Limb (tissue), 2 donors: Measurements from ENCODE around the gene UTP18.
"Not testable (repeated sequence)": the region's sequence is repeated elsewhere in the genome, so short reads cannot be mapped to it uniquely, and the experiment has no call there.

Experiments
- DNase-seq, 2 donors: peaks; one replicate each; pipeline ENCODE4 v3.0.0-alpha.2; 2016; ENCODE audit errors: extremely low spot score in 2 of 2

UTP18 gene

DNA sequence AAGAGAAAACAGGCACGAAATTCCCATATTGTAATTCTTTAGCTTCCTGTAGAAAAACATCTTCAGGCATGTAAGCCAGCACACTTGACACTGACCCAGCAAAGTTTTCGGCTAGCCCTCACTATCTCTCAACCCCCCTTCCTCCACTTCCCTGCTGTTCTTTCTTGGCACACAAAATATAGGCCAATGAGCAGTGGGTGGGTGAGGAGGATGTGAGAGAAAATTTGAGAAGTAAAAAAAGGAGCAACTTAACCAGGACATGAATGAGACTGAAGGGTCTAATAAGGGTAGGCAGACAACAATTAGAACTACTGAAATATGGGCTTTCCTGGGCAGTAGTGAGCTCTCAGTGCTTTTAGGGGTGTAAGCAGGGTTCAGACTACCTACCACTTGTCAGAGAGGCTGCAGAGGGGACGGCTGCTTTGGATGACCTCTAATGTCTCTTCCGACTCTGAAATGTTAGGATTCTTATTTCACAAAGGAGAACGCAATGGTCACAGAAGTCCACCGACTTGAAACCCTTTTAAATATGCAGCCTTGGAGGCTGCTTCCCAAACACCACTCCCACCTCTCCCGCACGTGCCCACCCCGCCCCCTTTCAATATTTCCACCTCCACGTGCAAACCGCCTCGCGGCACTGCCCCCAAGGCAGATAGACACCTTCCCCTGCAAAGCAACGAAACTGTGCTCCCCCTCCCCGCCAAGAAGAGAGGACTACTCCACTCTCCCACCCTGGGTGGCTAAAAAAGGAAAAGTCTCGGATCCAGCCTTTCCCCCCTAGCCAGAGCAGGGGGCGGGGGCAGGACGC lies 1.4 kb upstream of the UTP18 start:
- DNase-seq: peak in 1 of 2 donors; percentile 45

DNA sequence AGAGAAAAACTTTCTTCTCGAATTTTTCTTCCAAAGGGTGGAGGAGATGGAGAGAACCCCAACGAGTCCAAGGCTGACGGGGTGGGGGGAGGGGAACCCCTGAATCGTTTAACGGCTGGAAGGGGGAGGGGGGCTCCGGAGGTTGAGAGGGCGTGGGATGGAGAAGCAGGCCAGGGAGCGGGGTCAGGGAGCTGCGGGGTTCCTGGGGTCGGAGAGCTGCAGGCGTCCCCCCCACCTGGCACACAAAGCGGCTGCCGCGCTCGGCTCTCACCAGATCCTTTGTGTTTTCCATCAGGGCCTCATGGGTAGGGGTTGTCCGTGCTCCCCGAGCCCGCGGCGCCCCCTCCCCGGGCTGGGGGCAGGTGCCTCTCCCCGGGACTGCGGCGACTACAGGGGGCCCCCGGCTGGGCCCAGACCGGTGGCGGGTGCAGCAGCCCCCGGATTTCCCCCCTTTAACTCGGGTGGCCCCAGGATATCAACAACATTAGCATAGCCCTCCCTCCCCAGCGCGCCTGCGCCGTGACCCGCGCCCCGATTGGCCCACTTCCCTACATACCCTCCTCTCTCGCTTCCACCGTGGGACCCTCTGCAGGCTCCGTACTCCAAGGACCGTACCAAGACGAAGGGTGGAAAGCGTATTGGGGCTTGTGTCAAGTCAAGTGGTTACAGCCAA lies 646 bp upstream of the UTP18 start, which contains the start of gene MBTD1:
Gene MBTD1, minus strand, starts transcription at position 486 of the 673 bp plus-strand sequence. CDS start 34,888 bp downstream, outside the sequence.
- peak; percentile 97 to 98 for DNase-seq

DNA sequence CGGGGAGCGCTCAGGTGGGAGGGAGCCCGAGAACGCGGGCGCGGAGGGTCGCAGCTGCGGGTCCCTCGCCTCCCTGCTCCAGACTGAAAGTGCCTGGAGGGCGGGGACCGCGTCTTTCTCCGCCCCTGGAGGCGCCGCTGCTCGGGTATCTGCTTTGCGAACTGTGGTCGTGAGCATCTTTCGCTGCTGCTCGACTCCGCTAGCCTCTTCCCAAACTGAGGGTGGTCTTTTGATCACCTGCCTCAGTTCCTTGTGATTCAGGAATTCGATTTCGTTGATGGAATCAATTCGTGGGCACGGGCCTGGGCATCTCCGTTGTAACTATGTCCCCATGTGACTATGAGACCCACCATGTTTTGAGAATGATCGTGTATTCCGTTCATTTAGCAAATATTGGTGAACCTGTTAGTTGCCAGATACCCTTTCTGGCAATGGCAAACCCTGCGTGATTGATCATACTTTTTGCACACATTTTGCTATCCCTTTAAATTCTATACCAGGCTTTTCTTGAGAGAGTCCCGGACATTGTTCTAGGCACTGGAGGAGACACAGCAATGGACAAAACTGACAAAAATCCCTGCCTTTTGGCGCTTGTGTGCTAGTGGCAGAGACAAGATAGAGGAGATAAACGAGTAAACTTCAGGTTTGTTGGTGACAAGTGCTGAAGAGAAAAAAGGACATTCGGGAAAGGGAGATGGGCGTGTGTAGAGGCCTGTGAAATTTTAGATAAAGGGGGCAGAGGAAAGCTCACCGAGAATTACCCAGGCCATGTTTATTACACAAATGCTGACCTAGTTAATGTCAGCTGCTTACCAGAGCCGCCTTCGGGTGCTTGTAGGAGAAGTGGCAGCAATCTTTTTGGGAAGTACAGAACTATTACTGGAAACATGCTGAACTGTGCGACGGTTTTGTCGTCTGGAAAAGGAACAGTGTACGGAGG lies 948 bp downstream of the UTP18 start:
- DNase-seq: no peak

DNA sequence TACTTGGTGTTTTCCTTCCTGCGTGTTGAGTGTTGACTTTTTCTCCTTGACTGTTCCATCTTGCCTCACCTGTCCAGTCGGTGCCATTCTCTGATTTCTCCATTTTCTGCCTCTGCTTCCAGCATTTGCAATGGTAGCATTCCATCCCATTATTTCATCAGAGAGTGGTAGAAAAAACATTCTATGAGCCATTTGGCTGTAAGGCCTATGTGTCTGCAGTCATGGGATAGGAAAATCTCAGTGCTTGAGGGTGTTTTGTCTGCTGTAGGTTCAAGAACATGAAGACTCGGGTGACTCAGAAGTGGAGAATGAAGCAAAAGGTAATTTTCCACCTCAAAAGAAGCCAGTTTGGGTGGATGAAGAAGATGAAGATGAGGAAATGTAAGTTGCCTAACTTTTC lies 2.7 kb downstream of the UTP18 start:
- DNase-seq: no peak

DNA sequence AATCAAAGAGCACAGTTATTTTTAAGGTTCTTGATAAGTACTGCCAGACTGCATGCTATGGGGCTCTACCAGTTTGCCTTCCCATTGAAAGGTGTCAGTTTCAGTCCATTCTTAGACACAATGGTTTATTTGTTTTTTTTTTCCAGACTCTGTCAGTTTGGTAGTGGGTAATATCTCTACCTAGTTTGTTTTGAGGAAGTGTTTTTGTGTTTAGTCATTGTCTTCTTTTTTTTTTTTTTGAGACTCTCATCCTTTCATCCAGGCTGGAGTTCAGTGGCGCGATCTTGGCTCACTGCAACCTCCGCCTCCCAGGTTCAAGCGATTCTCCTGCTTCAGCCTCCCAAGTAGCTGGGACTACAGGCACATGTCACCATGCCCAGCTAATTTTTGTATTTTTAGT lies 4.1 kb downstream of the UTP18 start:
- not testable (repeated sequence) for DNase-seq

DNA sequence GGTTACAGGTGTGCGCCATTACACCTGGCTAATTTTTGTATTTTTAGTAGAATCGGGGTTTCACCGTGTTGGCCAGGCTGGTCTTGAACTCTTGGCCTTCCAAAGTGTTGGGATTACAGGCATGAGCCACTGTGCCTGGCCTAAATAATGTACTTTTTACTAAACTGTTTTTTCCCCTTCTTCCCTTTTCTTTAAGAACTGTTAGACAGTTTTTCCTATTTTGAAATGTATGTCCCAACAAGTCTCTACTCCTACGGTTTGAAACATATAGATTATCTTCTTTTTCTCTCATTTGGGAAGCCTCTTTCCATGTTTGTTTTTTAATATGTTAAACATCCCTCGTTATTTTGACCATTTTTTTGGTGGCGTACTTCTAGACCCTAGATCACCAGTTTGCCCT lies 9.6 kb downstream of the UTP18 start:
- DNase-seq: no peak

DNA sequence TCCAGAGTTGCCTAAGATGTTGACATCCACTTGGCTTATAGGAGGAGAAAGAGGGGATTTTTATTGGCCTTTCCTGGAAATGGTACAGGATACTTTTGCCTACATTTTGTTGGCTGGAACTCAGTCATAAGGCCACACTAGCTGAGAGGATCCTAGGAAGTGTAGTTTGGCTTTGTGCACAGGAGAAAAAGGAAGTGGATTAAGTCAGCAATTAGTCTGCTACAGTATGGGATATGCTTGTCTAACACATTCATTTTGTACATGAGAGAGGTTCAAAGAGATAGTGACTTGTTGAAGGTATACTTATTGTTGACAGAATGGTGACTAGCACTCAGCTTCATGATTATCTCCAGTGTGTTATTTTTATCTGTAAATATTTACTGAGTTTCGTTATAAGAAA lies 10.3 kb downstream of the UTP18 start:
- no peak for DNase-seq

DNA sequence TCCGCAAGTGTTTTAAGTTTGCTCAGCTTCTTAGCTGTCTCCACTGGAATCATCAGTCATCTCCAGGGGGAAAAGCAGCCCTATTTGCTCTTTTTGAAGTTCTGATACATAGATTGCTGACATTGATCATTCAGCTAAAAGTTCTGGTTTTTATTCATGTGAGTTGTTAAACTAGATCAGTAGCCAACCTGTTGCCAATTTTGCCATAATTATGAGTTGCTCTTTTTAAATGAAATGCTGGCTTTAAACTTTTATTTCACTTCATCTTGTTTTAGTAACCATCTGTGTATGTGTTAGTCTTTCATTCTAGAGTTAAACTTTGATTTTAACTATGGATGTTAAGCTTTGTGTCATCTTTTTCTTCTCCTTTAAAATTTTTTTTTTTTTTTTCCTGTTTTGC lies 12.5 kb downstream of the UTP18 start:
- DNase-seq: no peak

DNA sequence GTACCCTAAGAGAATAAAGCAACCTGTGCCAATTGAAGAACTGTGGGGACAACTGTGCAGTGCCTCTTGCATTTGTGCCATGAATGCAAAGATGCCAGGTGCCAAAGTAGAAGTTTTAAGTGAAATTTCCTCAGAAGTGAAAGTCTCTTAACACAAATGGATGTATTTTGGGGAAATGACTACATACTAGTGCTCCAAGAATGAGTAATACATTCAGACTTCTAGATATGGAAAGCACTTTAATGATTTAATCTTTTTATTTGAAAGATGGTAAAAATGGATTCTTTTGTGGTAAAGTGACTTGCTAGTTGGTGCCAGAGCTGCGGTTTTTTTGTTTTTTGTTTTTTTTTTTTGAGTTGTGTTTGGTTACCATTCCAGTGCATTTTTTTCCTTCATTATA lies 15.0 kb downstream of the UTP18 start:
- DNase-seq: no peak

DNA sequence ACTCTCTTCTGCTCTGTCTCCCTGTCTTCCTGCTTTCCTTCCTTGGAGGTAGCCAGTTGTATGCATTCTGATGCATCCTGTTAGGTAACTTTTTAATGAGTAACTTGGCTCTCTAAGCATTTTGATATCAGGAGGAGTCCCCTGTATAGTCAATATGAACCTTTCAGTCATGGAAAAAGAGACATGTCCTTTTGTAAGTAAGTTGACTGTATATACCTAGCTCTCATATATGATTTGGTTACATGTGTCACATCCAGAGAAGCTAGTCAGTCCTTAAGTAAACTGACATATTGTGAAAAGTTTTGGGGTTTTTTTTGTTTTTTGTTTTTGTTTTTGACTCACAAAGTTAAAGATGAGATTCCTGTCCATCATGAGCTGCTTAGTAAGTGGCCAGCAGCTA lies 18.8 kb downstream of the UTP18 start:
- no peak for DNase-seq

DNA sequence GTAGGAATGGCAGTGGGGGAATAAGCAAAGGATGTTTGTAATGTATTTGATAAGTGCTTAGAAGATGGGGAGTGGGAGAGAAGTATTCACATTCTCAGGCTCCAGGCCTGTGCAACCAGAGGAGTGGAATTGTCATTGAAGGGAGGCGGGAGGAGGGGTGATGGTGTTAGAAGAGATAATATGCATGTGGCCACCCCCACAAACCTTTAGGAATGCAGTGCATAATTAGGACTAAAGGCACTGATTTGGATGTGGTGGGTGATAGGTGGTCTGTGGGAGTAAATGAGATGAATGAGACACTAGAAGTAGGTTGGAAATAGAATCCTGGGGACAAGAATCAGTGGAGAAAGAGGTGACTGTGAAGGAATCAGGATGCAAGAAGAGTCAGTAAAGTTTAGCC lies 27.1 kb downstream of the UTP18 start:
- no peak for DNase-seq

DNA sequence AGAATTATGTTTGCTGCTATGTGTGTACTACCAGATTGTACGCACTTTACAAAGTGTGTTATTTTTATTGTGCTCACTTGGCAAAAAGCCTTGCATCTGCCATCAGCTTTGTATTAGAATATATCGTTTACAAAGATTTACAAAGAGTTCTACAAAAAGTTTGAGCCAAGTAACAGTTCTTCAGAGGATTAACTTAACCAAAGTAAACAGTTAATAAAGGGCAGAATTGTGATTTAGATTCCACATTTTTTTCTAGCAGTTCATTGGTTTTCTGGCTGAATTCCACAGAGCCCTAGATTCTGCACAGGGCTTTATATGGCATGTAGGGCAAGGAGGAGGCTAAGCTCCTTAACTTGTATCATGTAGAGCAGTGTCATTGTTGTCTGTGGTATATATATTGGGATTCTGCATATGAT lies 29.4 kb downstream of the UTP18 start:
- no peak for DNase-seq

DNA sequence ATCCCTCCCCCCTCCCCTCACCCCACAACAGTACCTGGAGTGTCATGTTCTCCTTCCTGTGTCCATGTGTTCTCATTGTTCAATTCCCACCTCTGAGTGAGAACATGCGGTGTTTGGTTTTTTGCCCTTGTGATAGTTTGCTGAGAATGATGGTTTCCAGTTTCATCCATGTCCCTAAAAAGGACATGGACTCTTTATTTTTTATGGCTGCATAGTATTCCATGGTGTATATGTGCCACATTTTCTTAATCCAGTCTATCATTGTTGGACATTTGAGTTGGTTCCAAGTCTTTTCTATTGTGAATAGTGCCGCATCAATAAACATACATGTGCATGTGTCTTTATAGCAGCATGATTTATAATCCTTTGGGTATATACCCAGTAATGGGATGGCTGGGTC lies 34.0 kb downstream of the UTP18 start:
- DNase-seq: not testable (repeated sequence)

DNA sequence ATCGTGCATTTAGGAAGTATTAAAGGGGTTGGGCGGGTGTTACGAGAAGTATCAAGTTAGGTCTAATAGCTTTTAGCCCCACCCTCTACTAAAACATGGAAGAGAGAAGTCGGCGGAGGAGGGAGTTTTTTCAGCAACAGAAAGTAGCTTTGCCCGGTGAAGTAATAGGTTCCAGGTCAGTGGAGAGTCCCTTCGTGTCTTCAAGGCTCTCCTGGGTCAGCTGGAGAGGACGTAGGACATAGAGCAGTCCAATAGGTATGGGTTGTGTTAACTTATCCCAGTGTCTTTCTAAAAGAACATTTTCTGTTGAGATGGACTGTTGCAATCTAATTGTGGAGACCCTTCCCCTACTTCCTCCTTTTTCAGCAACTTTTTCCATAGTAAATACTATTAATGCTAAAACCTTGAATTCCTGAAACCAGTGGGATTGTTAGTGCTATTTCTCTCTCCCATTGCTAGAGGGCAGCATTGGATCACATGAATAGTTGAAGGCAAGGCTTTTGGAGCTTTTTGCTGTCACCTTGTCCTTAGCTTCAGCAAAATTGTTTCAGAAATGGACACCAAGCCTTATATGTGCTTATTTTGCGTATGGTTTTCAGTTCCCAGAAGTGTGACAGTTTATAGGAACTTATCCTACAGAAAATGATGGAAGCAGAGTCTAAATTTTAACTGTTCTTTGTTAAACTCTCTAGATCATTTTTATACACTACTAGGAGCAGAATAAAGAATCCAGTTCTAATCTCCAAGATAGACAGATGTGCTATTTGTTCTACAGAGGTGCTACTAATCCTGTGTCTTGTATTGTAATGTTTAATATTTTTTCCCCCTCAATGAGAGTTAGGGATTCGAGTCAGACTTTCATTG lies 38.4 kb downstream of the UTP18 start:
- peak; percentile 29 to 74 for DNase-seq

DNA sequence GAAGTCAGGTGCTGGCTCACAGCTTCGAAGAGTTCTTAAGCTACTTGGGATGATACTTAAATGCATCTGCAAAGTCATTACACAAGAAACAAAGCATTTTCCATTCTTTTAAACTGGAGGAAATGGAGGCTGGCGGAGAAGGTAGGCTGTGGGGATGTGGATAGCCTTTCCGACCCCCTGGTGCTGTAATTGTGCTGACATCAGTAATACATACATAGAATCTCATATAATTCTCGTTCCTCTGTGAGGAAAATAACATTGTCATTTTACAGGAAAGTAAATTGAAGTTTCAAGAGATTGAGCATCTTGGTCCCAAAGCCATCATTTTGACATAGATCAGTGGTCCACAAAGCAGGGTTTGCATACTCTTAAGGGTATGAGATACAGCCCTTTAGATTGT lies 39.5 kb downstream of the UTP18 start:
- DNase-seq: no peak

DNA sequence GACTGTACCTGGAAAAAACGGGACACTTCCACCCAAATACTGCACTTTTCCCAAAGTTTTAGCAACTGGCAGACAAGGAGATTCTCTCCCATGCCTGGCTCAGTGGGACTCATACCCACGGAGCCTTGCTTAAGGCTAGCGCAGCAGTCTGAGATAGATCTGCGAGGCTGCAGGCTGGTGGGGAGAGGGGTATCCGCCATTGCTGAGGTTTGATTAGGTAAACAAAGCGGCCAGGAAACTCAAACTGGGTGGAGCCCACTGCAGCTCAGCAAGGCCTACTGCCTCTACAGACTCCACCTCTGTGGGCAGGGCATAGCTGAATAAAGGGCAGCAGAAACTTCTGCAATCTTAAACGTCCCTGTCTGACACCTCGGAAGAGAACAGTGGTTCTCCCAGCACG lies 44.8 kb downstream of the UTP18 start:
- DNase-seq: no peak

DNA sequence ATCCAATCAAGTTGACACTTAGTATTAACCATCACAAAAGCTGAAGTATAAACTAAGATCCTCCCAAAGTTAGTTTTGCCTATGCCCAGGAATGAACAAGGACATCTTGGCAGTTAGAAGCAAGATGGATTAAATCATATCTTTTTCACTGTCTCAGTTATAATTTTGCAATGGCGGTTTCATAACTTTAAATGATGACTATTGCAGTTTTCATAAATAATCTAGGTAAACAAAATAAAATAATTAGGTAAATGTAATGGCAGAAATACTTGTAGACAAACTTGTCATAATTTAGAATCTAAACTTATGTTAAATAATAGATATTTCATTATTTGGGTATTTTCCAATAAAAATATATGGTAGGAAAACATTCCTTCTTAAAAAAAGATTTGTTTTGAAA lies 51.7 kb downstream of the UTP18 start:
- DNase-seq: not testable (repeated sequence)

DNA sequence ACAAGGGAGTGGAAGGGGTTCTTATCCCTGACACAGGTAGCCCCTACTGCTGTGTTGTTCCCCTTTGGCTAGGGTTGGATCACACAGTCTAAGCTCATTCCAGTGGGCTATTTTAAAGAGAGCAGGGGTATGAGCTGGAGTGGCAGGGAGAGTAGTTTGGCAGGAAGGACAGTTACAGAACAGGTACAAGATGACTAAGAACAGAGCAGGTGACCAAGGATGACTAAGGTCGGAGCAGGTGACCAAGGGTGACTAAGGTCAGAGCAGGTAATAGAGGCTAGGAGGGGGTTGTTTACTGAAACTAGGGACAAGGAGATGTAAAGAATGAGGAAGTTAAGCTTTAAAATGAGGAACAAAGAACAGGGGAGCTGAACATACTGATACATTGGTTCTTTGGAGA lies 58.8 kb downstream of the UTP18 start:
- no peak for DNase-seq

DNA sequence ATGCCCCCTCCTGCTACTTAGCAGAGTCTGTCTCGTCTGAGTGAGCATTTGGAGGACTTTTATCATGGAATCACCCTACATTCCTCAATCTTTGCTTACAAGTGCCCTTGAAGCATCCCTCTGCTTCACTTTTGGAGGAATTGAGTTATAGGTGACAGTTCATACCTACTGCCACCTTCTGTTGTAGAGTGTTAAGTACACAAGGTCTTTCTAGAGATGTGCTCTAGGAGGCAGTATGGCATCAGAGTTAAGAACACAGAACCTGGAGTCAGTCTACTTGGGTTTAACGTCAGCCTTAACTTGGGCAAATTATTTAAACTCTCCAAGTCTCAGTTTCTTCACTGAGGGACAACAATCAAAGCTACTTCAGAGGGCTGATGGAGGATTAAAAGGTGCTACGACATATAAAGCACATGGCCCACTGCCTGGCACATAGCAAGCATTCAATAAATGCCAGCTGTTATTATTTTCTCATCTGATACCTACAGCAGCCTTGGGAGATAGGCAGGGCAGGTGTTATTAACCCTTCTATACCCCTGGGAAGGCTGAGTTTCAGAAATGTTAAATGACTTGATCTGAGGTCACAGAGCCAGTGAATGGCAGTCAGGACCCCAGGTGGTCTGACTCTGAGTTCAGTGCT lies 62.2 kb downstream of the UTP18 start:
- no peak for DNase-seq

DNA sequence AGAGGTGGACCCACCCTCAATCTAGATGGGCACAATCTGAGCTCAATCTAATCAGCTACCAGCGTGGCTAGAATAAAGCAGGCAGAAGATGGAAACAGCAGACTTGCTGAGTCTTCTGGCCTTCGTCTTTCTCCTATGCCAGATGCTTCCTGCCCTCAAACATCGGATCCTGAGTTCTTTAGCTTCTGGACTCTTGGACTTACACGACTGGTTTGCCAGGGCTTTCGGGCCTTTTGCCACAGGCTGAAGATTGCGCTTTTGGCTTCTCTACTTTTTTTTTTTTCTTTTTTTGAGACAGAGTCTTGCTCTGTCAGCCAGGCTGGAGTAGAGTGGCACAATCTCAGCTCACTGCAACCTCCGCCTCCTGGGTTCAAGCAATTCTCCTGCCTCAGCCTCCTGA lies 65.1 kb downstream of the UTP18 start:
- DNase-seq: no peak
